GM12892 (cell line): ENCODE data around the gene ZNF440.
"Not testable (repeated sequence)": the region's sequence is repeated elsewhere in the genome, so short reads cannot be mapped to it uniquely, and the experiment has no call there.

Experiments
- DNase-seq: peaks from one replicate; pipeline ENCODE4 v3.0.0; 2011; ENCODE audit not compliant: insufficient read length
- FAIRE-seq: peaks from 2 replicates; lab custom pipeline; 2011; peaks lifted over from hg19 to GRCh38; lab: Jason Lieb, UNC
- POLR2A ChIP-seq: IDR thresholded peaks from 2 replicates; pipeline ENCODE4 v1.6.1; 2011; ENCODE audit warnings: low read depth, low read length, control low read depth
- POLR2AphosphoS5 ChIP-seq: IDR thresholded peaks from 2 replicates; pipeline ENCODE4 v1.6.1; 2011; ENCODE audit warnings: low read depth, low read length, control low read depth
- TAF1 ChIP-seq: IDR thresholded peaks from 2 replicates; pipeline ENCODE4 v1.6.1; 2011; ENCODE audit warnings: low read depth, mild to moderate bottlenecking, control low read depth, low read length, borderline replicate concordance

The ZNF440 gene

DNA sequence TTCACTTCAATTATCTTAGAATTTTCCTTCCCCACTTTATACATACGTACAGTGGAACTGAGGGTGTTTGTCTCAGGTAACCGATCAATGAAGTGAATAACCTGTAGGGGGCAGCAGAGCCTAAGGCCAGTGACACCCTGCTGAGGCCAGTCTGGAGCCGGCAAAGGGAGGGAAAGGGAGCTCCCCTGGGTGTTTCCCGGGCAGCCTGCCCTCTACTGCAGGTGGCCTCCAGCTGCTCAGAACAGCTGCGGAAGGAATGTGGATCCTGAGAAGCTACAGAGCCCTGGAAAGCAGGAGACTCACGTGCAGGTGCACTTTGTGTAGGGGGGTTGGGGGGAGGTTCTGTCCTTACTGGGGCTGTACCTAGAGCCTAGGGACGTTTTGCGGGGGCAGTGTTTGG is 16.6 kb upstream of the ZNF440 start:
- FAIRE-seq (peak; percentile 97), DNase-seq (peak; percentile 65)
- TF ChIP-seq POLR2AphosphoS5 (no peak), TAF1 (no peak), POLR2A (no peak)

DNA sequence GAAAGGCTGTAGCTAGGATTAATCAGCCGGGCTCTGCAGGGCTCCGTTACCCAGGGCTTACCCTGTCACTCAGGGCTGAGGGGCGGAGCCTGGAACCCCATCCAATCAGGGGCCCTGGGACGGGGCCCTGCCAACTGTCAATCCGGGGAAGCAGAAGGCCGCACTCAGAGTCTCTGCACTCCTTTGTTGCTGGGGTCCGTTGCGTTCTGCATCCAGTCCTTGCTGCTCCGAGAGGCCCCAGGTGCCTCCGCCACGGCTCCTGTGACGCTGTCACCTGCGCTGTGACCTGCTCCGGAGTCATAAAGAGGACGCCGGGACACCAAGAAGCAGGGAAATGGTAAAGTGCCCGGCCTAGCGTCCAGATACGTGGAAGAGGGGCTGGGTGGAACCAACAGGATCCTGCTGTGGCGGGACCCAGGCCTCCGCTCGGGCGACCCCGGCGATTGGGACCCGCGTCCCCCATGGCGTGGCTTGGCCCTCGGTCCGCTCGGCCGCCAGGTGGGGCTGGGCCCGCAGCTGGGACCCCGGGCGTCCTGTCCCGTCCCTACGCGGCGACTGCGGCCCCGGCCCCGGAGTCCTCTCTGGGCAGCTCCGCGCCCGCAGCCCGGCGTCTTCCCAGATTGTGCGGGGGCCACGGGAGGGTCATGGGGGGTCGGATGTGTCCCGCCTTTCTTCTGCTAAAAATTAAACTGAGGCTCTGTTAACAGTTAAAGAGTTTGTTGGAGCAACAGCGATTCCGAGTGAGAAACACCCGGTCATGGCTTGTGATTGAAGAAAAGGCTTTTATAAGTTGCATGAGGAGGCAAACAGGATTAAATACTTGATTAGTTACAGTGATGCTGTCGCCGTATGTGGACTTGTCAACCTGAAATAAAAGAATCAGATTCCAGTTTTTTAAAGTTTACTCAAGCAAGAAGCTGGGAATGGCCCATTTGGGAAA is 15.4 kb upstream of the ZNF440 start, which contains the start of gene ZNF491:
Gene ZNF491 (plus strand): TSS at position 133 of the 940 bp plus-strand sequence. CDS start 7,431 bp downstream, outside the sequence.
- DNase-seq (peak; percentile 95), FAIRE-seq (peak; percentile 89)
- peak; percentile 74; the same call in 1 of the 2 replicates for TF ChIP-seq POLR2A
- peak; percentile 39; the same call in 1 of the 2 replicates for TF ChIP-seq POLR2AphosphoS5
- peak; percentile 56; the same call in 1 of the 2 replicates for TF ChIP-seq TAF1

DNA sequence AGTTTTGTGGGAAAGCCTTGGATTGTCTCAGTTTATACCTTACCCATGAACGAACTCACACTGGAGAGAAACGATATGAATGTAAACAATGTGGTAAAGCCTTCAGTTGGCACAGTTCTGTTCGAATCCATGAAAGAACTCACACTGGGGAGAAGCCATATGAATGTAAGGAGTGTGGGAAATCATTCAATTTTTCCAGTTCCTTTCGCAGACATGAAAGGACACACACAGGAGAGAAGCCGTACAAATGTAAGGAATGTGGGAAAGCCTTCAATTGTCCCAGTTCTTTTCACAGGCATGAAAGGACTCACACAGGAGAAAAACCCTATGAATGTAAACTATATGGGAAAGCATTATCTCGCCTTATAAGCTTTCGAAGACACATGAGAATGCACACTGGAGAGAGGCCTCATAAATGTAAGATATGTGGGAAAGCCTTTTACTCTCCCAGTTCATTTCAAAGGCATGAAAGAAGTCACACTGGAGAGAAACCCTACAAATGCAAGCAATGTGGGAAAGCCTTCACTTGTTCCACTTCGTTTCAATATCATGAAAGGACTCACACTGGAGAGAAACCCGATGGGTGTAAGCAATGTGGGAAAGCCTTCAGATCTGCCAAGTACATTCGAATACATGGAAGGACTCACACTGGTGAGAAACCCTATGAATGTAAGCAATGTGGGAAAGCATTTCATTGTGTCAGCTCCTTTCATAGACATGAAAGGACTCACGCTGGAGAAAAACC is 7.5 kb upstream of the ZNF440 start:
- TF ChIP-seq TAF1 (no peak), POLR2AphosphoS5 (no peak), POLR2A (no peak)
- DNase-seq, result no peak
- FAIRE-seq, result no peak

DNA sequence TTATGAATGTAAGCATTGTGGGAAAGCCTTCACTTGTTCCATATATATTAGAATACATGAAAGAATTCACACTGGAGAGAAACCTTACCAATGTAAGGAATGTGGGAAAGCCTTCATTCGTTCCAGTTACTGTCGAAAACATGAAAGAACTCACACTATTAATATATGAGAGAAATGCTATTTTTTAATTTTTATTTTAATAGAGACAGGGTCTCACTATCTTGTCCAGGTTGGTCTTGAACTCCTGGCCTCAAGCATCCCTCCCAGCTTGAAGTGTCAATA is 7.0 kb upstream of the ZNF440 start:
- DNase-seq, result no peak
- TF ChIP-seq POLR2AphosphoS5 (no peak), TAF1 (no peak)
- no peak for FAIRE-seq

DNA sequence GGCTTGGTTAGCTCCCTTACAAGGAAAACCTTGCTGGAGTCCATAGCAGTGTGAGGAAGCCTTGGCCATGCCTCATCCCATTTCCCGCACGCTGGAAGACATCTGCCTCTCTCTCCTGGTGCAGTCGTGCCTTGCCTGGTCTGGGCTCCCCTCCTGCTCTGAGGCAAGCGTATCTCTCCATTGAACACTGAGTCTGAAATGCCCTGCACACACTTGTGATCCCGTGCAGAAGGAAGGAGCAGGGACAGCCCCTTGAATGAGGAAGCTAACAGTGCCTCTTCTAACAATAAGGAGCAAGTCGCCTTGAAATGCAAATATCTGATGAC is 407 bp upstream of the ZNF440 start:
- DNase-seq, result no peak
- no peak for TF ChIP-seq TAF1
- TF ChIP-seq POLR2A, result no peak
- no peak for TF ChIP-seq POLR2AphosphoS5
- no peak for FAIRE-seq

DNA sequence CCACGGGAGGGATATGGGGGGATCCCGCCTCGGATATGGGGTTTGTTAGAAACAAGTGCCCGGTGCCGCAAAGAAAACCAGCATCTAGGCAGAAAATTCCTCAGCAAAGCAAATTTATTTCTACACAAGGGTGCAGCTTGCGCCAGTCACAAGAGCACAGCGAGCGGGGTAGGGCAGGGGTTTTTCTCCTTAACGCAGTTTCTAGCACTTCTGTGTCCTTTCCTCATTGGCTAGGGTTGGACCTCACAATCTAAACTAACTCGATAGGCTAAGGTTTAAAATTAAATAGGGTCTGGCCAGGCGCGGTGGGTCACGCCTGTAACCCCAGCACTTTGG is 595 bp downstream of the ZNF440 start:
- FAIRE-seq (no peak), DNase-seq (no peak)
- TF ChIP-seq POLR2AphosphoS5 (no peak), POLR2A (no peak), TAF1 (no peak)

DNA sequence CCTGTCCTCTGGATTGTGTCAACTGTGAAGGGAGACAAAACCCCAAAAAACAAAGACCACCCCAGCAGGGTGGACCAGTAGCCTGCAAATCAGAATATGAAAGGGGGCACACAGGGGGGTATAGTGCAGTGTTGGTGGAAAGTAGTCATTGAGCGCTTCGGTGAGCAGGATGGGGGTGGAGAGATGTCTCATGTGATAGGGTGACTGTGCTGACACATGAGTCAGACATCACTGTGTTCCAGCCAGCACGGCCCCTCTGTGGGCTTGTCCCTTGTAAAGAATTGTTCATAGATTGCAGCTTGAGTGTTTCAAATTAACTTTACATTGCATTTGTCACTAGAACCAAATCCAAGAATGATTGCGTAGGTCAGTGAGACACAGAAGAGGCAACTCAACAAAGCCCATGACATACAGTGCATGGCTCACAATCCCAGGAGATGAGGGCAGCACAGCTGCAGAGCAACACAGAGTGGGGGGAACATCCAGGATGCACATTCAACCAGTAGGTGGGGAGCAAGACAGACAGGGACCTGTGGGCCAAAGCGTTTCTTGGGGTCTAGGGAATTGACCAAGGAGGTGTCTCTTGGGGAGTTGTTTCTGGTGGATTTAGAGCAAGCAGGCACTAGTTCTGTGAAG is 7.5 kb downstream of the ZNF440 start:
- FAIRE-seq (no peak), DNase-seq (no peak)
- TF ChIP-seq POLR2A (no peak), POLR2AphosphoS5 (no peak), TAF1 (no peak)

DNA sequence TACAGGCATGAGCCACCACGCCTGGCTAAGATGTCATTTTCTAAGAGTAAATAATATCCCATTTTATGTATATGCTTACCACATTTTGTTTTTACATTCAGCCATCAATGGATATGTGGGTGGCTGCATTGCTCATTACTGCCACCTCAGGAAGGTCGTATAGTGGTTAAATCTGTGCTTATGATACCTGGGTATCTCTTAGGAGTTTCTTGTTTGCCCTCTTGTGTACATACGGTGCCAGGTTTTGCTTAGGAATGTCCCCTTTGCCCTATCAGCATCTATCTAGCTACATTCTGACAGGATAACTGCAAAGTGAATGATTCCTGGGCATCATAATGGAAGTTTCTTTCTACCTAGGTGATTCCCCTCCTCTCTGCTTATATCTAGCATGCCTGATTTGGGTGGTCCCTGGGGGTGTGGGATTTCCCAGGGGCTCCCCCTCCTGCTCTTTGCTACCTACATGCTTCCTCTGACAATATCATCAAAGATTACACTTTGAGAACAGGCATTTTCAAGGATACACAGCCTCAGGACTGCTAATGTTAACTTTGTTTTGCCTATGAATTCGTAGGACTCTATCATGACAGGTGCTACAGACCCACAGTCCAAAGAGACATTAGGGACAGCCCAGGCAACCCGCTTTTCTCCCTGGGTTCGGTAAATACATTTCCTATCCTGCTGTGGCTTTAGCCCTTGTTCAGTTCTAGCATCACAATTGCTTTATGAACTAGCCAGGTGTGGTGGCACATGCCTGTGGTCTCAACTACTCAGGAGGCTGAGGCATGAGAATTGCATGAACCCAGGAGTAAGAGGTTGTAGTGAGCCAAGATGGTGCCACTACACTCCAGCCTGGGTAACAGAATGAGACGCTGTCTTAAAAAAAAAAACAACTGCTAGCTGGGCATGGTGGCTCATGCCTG is 15.1 kb downstream of the ZNF440 start:
- DNase-seq, FAIRE-seq: not testable (repeated sequence)

DNA sequence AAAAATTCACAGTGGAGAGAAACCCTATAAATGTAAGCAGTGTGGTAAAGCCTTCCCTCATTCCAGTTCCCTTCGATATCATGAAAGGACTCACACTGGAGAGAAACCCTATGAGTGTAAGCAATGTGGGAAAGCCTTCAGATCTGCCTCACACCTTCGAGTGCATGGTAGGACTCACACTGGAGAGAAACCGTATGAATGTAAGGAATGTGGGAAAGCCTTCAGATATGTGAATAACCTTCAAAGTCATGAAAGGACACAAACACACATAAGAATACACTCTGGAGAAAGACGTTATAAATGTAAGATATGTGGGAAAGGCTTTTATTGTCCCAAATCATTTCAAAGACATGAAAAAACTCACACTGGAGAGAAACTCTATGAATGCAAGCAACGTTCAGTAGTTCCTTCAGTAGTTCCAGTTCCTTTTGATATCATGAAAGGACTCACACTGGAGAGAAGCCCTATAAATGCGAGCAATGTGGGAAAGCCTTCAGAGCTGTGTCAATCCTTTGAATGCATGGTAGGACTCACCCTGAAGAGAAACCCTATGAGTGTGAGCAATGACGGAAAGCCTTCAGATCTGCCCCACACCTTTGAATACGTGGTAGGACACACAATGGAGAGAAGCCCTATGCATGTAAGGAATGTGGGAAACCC is 18.3 kb downstream of the ZNF440 start:
- DNase-seq (no peak), FAIRE-seq (no peak)
- TF ChIP-seq POLR2A (no peak), TAF1 (no peak), POLR2AphosphoS5 (no peak)

DNA sequence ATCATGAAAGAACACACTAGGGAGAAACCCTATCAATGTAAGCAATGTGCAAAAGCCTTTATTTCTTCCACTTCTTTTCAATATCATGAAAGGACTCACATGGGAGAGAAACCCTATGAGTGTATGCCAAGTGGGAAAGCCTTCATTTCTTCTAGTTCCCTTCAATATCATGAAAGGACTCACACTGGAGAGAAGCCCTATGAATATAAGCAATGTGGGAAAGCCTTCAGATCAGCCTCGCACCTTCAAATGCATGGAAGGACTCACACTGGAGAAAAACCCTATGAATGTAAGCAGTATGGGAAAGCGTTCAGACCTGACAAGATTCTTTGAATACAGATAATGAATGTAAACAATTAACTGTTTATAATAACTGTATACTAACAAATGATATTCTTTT is 19.5 kb downstream of the ZNF440 start:
- TF ChIP-seq POLR2A (no peak), POLR2AphosphoS5 (no peak), TAF1 (no peak)
- FAIRE-seq (no peak), DNase-seq (no peak)

DNA sequence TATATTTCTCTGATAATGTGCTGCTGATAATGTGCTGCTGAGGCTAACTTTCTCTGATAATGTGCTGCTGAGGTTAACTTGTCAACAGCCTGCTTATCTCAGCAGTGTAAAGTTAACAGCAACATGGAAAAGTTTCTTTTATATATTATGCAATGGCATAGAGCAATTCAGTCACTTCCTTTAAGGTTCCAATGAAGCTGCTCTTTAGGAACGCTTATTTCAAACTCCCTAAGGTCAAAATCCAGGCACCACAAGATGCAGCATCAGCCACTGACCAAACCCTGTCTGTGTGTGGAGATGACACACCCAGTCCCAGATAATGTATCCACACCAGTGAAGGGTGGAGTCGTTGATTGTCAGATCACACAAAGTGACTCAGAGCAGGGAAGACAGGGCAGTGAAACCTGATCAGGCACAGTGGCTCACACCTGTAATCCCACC is 21.6 kb downstream of the ZNF440 start:
- not testable (repeated sequence) for DNase-seq, FAIRE-seq
